ENCODE results near the gene TMEM132A. TPM values are rescaled to one million over a fixed set of nuclear protein-coding genes. Genes with fewer than 3 reads are reported as not detected.
"Not testable (repeated sequence)": the region's sequence is repeated elsewhere in the genome, so short reads cannot be mapped to it uniquely, and the experiment has no call there.

The TMEM132A gene
- total and polyA plus RNA-seq, 4 donors: 1.6 to 8.9 (median 3.5) TPM

DNA sequence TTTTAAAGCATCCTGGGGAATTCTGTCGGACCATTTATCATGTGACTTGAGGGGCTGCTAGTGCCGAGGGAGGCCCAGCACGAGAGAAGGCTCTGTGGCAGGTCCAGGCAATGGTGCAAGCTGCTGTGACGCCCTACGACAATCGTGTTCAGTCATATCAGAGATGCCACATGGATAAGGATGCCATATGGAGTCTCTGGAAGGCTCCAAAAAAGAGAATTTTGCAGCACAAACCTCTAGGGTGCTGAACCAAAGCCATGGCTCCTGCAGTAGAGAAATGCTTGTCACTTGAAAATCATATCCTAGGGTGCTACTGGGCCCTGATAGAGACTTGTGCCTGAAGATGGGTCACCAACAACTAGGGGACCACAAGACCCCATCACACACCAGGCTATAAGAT, 40.5 kb downstream of the TMEM132A start:
- no peak overlapping the region for H3K4me3 ChIP-seq (ENCODE audit: low read length in 2 of 2)
- no peaks in the 10 kb centered on the region for H3K27me3 ChIP-seq (ENCODE audit: control insufficient read depth in 1 of 2, insufficient read depth in 2 of 2, low read length in 1 of 2)
- H3K36me3 ChIP-seq (ENCODE audit: control insufficient read depth in 1 of 2, insufficient read depth in 2 of 2, low read length in 1 of 2): no peaks in the 10 kb centered on the region
- intact Hi-C loops (cut with DNase I): no loop called here
- no peaks in the 10 kb centered on the region for H3K9me3 ChIP-seq (ENCODE audit: control insufficient read depth, low read length)
- no peaks in the 10 kb centered on the region for H3K4me1 ChIP-seq (ENCODE audit: control insufficient read depth in 1 of 2, insufficient read depth in 2 of 2, low read length in 2 of 2)
- peak in 1 of 2 donors; percentile 9 for DNase-seq
- ATAC-seq (ENCODE audit: low FRiP score): no peak
- no peak overlapping the region for H3K27ac ChIP-seq (ENCODE audit: low read depth in 1 of 2, low read length in 2 of 2)
- WGBS, 2 donors: 69 to 75% methylated on average over 6 of the region's 6 CpGs

DNA sequence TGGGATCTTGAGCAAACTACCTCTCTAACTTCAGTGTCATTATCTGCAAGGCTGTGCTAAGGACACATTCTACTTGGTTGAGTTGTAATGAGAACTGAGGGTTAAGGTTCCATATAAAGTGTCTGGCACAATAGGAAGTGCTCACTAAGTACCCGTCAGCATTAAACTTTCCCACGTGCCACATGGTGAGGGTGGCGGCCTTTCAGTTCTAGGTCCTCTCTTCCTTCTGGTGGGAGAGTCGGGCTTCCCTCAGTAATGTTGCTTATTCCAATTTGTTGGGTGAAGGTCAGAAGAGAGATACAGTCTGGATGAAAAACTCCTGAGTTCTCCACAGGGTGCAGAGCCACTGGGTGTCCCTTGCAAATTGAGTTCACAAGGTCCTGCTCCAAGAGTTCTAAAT, 42.6 kb downstream of the TMEM132A start:
- H3K4me3 ChIP-seq (ENCODE audit: low read length in 2 of 2): no peak overlapping the region
- no peaks in the 10 kb centered on the region for H3K36me3 ChIP-seq (ENCODE audit: control insufficient read depth in 1 of 2, insufficient read depth in 2 of 2, low read length in 1 of 2)
- no peaks in the 10 kb centered on the region for H3K9me3 ChIP-seq (ENCODE audit: control insufficient read depth, low read length)
- peak in 1 of 2 donors; percentile 62 for DNase-seq
- H3K4me1 ChIP-seq (ENCODE audit: control insufficient read depth in 1 of 2, insufficient read depth in 2 of 2, low read length in 2 of 2): no peaks in the 10 kb centered on the region
- 79 to 80% methylated on average over 4 of the region's 4 CpGs for WGBS, 2 donors
- intact Hi-C loops (cut with DNase I): no loop called here
- H3K27ac ChIP-seq (ENCODE audit: low read depth in 1 of 2, low read length in 2 of 2): no peak overlapping the region
- ATAC-seq (ENCODE audit: low FRiP score): no peak
- no peaks in the 10 kb centered on the region for H3K27me3 ChIP-seq (ENCODE audit: control insufficient read depth in 1 of 2, insufficient read depth in 2 of 2, low read length in 1 of 2)

DNA sequence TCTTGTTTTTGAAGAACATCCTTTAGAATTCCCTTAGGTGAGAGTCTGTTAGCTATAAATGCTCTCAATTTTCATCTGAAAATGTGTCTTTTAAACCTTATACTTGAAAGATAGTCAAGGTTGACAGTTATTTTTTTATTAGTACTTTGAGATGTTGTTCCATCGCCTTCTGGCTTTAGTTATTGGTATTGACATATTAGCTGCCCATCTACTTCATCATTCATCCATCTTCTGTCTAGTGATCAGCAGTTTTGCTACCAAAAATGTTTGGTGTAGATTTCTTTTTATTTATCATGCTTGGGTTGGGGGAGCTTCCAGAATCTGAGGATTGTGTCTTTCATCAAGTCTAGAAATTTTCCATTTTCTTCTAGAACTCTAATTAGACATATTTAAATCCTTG, 44.0 kb downstream of the TMEM132A start:
- Histone ChIP-seq H3K4me3 (ENCODE audit: low read length in 2 of 2) (no peak overlapping the region), H3K4me1 (ENCODE audit: control insufficient read depth in 1 of 2, insufficient read depth in 2 of 2, low read length in 2 of 2) (no peaks in the 10 kb centered on the region), H3K27ac (ENCODE audit: low read depth in 1 of 2, low read length in 2 of 2) (no peak overlapping the region), H3K9me3 (ENCODE audit: control insufficient read depth, low read length) (no peaks in the 10 kb centered on the region), H3K27me3 (ENCODE audit: control insufficient read depth in 1 of 2, insufficient read depth in 2 of 2, low read length in 1 of 2) (no peaks in the 10 kb centered on the region), H3K36me3 (ENCODE audit: control insufficient read depth in 1 of 2, insufficient read depth in 2 of 2, low read length in 1 of 2) (no peaks in the 10 kb centered on the region)
- 44 to 94% methylated on average over 1 of the region's 1 CpG for WGBS, 2 donors
- intact Hi-C loops (cut with DNase I): no loop called here
- DNase-seq: no peak
- no peak for ATAC-seq (ENCODE audit: low FRiP score)

DNA sequence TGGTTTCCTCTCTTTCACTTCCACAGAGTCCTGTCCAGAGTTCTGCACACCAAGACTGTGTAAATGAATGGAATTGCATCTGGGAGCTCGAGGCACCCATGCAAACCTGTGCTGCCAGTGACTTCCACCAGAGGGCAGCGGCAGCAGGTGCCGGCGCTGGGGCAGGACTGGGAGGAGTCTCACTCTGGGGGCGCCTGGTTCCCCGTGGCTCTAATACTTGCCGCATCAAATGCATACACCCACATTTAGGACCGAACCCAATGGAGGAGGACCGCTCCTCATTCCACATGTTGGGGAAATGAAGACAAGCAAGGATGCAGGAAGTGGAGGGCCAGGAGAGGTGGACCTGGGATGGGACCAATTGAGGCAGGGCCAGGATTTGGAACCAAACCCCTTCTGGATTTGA, 46.1 kb downstream of the TMEM132A start:
- Histone ChIP-seq H3K36me3 (ENCODE audit: control insufficient read depth in 1 of 2, insufficient read depth in 2 of 2, low read length in 1 of 2) (no peaks in the 10 kb centered on the region), H3K27ac (ENCODE audit: low read depth in 1 of 2, low read length in 2 of 2) (no peak overlapping the region), H3K9me3 (ENCODE audit: control insufficient read depth, low read length) (no peaks in the 10 kb centered on the region), H3K4me3 (ENCODE audit: low read length in 2 of 2) (no peak overlapping the region), H3K4me1 (ENCODE audit: control insufficient read depth in 1 of 2, insufficient read depth in 2 of 2, low read length in 2 of 2) (no peaks in the 10 kb centered on the region), H3K27me3 (ENCODE audit: control insufficient read depth in 1 of 2, insufficient read depth in 2 of 2, low read length in 1 of 2) (no peaks in the 10 kb centered on the region)
- intact Hi-C loops (cut with DNase I): no loop called here
- ATAC-seq (ENCODE audit: low FRiP score) (peak; percentile 58), DNase-seq (peak; percentile 66 to 86)
- 21 to 24% methylated on average over 9 of the region's 9 CpGs for WGBS, 2 donors

DNA sequence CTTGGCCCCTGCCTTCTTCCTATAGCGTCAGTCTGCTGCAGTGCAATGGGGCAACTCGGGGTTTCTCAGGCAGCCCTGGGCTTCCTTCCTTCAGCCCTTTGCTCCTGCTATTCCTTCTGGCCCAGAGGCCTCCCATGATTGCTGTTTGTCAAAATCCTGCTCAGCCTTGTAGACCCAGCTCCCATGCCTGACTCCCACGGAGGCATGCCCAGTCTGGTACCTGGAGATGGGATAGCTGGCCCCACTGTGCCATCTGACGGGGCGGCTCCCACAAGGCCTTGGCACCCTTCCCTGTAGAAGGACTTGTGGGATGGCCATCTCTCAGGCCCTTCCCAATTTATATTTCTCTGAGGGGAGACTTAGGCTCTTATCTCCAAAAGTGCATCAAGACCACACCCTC, 46.6 kb downstream of the TMEM132A start:
- Histone ChIP-seq H3K27ac (ENCODE audit: low read depth in 1 of 2, low read length in 2 of 2) (no peak overlapping the region), H3K9me3 (ENCODE audit: control insufficient read depth, low read length) (no peaks in the 10 kb centered on the region), H3K36me3 (ENCODE audit: control insufficient read depth in 1 of 2, insufficient read depth in 2 of 2, low read length in 1 of 2) (no peaks in the 10 kb centered on the region), H3K4me3 (ENCODE audit: low read length in 2 of 2) (no peak overlapping the region), H3K4me1 (ENCODE audit: control insufficient read depth in 1 of 2, insufficient read depth in 2 of 2, low read length in 2 of 2) (no peaks in the 10 kb centered on the region), H3K27me3 (ENCODE audit: control insufficient read depth in 1 of 2, insufficient read depth in 2 of 2, low read length in 1 of 2) (no peaks in the 10 kb centered on the region)
- ATAC-seq (ENCODE audit: low FRiP score) (no peak), DNase-seq (peak in 1 of 2 donors; percentile 21)
- 85 to 90% methylated on average over 5 of the region's 5 CpGs for WGBS, 2 donors
- intact Hi-C loops (cut with DNase I): no loop called here

DNA sequence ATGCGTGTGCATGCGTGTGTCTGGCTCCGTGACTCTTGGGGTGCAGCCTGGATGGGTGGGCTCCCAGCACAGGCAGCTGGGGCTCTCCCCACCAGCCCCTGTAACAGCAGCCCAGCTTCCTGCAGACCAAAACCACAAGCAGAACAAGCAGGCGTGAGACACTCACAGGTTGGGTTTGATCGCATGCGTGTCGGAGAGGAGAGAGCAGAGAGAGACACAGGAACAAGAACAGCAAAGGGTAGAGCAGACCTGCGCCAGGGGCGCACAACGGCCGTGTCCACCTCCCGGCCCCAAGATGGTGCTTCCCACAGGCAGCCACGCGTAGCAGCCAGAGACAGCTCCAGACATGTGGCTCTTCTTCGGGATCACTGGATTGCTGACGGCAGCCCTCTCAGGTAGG, 47.3 kb downstream of the TMEM132A start, which contains the start of gene CD6:
Gene CD6, plus strand, starts transcription at position 161 of the 400 bp plus-strand sequence. Its CDS starts 186 bp downstream, at position 347.
- H3K27me3 ChIP-seq (ENCODE audit: control insufficient read depth in 1 of 2, insufficient read depth in 2 of 2, low read length in 1 of 2): no peaks in the 10 kb centered on the region
- 91 to 93% methylated on average over 16 of the region's 16 CpGs for WGBS, 2 donors
- no peak within 1 kb of the TSS for H3K4me3 ChIP-seq (ENCODE audit: low read length in 2 of 2)
- no peaks in the 10 kb centered on the region for H3K4me1 ChIP-seq (ENCODE audit: control insufficient read depth in 1 of 2, insufficient read depth in 2 of 2, low read length in 2 of 2)
- no peaks in the 10 kb centered on the region for H3K9me3 ChIP-seq (ENCODE audit: control insufficient read depth, low read length)
- peak in 1 of 2 donors; percentile 43 for DNase-seq
- no peak within 1 kb of the TSS for H3K27ac ChIP-seq (ENCODE audit: low read depth in 1 of 2, low read length in 2 of 2)
- intact Hi-C loops (cut with DNase I): no loop called here
- H3K36me3 ChIP-seq (ENCODE audit: control insufficient read depth in 1 of 2, insufficient read depth in 2 of 2, low read length in 1 of 2): no peaks in the 10 kb centered on the region
- no peak for ATAC-seq (ENCODE audit: low FRiP score)

DNA sequence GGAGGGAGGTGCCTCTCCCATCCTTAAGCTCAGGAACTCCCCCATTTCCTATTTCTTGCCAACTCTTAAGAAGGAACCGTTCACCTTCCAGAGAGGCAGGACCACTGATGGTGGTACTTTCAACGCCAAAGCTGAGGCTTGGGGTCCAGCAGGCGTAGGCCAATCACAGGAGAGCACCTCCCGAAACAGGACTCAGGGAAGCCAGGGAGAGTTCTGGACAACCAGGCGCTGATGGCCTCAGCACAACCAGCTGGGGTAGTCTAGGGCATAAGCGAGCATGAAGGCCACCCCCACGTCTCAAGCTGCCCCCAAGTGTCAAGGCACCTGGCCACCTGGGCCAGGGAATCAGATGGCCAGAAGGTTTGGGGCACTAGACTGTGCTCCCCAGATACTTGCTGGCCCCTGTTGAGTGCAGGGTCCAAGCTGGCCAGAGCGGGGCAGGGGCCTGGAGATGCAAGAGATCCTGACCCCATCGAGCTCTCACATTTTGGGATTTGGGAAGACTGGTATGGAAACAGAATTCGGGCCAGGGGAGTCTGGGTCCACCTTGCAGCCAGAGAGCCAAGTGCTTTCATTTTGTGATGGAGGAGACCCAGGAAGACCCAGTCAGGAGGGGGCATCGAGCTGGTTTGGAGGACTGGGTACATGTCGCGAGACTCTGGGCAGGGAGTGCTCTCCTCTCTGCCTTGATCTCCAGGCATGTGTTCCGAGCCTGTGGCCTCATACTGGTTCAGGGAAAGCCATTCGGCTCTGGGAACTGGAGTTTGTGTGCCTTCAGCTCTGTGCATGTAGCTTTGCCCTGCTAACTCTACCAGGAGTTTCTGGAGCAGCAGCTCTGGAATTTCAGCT, 48.1 kb downstream of the TMEM132A start:
- no peaks in the 10 kb centered on the region for H3K27me3 ChIP-seq (ENCODE audit: control insufficient read depth in 1 of 2, insufficient read depth in 2 of 2, low read length in 1 of 2)
- ATAC-seq (ENCODE audit: low FRiP score) (no peak), DNase-seq (peak; percentile 40 to 51)
- no peaks in the 10 kb centered on the region for H3K9me3 ChIP-seq (ENCODE audit: control insufficient read depth, low read length)
- H3K27ac ChIP-seq (ENCODE audit: low read depth in 1 of 2, low read length in 2 of 2): no peak overlapping the region
- H3K4me1 ChIP-seq (ENCODE audit: control insufficient read depth in 1 of 2, insufficient read depth in 2 of 2, low read length in 2 of 2): no peaks in the 10 kb centered on the region
- WGBS, 2 donors: 88 to 89% methylated on average over 15 of the region's 15 CpGs
- no peaks in the 10 kb centered on the region for H3K36me3 ChIP-seq (ENCODE audit: control insufficient read depth in 1 of 2, insufficient read depth in 2 of 2, low read length in 1 of 2)
- intact Hi-C loops (cut with DNase I): no loop called here
- no peak overlapping the region for H3K4me3 ChIP-seq (ENCODE audit: low read length in 2 of 2)

DNA sequence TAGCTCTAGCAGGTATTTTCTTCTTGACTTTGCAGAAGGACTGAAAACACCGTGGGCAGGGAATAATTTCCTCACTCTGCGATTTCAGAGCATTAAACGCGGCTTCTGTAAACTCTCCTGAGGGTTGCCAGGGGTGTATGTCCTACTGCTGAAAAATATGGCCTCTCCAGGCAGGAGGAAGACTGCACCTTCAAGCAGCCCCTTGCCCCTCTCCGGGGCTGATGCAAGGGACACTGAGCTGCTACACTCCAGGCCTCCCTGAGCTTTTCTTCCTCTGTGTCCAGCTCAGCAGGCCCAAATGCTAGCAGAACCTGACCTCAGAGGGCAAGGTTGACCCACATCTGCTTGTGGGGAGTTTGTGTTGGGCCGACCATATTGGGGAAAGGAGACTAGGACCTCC, 49.4 kb downstream of the TMEM132A start:
- H3K4me1 ChIP-seq (ENCODE audit: control insufficient read depth in 1 of 2, insufficient read depth in 2 of 2, low read length in 2 of 2): no peaks in the 10 kb centered on the region
- DNase-seq (peak in 1 of 2 donors; percentile 13), ATAC-seq (ENCODE audit: low FRiP score) (no peak)
- intact Hi-C loops (cut with DNase I): no loop called here
- no peak overlapping the region for H3K27ac ChIP-seq (ENCODE audit: low read depth in 1 of 2, low read length in 2 of 2)
- H3K9me3 ChIP-seq (ENCODE audit: control insufficient read depth, low read length): no peaks in the 10 kb centered on the region
- H3K4me3 ChIP-seq (ENCODE audit: low read length in 2 of 2): no peak overlapping the region
- no peaks in the 10 kb centered on the region for H3K27me3 ChIP-seq (ENCODE audit: control insufficient read depth in 1 of 2, insufficient read depth in 2 of 2, low read length in 1 of 2)
- WGBS, 2 donors: 81 to 82% methylated on average over 6 of the region's 6 CpGs
- H3K36me3 ChIP-seq (ENCODE audit: control insufficient read depth in 1 of 2, insufficient read depth in 2 of 2, low read length in 1 of 2): no peaks in the 10 kb centered on the region

DNA sequence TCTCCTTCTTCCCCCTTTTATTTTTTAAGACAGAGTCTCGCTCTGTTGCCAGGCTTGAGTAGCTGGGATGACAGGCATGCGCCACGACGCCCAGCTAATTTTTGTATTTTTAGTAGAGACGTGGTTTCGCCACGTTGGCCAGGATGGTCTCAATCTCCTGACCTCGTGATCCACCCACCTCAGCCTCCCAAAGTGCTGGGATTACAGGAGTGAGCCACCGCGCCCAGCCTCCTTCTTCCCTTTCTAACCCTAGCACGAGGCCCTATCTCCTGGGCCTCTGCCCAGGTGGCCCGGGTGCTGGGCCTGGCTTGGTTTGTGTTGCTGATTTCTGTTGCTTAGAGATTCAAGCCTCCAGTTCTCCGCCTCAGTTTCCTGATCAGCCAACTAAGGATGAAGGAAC, 50.1 kb downstream of the TMEM132A start:
- 87% methylated on average over 13 of the region's 13 CpGs for WGBS, 2 donors
- H3K9me3 ChIP-seq (ENCODE audit: control insufficient read depth, low read length); H3K36me3 ChIP-seq (ENCODE audit: control insufficient read depth in 1 of 2, insufficient read depth in 2 of 2, low read length in 1 of 2); H3K27ac ChIP-seq (ENCODE audit: low read depth in 1 of 2, low read length in 2 of 2); intact Hi-C loops (cut with DNase I); ATAC-seq (ENCODE audit: low FRiP score); H3K27me3 ChIP-seq (ENCODE audit: control insufficient read depth in 1 of 2, insufficient read depth in 2 of 2, low read length in 1 of 2); H3K4me1 ChIP-seq (ENCODE audit: control insufficient read depth in 1 of 2, insufficient read depth in 2 of 2, low read length in 2 of 2); H3K4me3 ChIP-seq (ENCODE audit: low read length in 2 of 2): not testable (repeated sequence)
- DNase-seq: peak in 1 of 2 donors; percentile 18

Measured in aorta (tissue), 5 donors.